Heart left ventricle (tissue), 13 donors: ENCODE data around the gene SEC24C.

ENCODE experiments used
- CTCF ChIP-seq, 12 donors: fragments of 200-600 bp; sonication (generic) in 4 of 12; IDR thresholded peaks; one replicate each; pipeline versions ENCODE4 v1.5.0 to v1.8.0; 2018 to 2022; ENCODE audit warnings: antibody characterized with exemption in 12 of 12, mild to moderate bottlenecking in 5 of 12
- POLR2A ChIP-seq, 2 donors: fragments of 450-650 bp; IDR thresholded peaks; one replicate each; pipeline ENCODE4 v1.6.1; 2017; ENCODE audit warnings: antibody characterized with exemption in 2 of 2, mild to moderate bottlenecking in 2 of 2, moderate library complexity in 2 of 2
- donor health status: ischemic (EF 13 %, LVEDD 7.1; RV severe dilation, severe dysfunction).
- donor health status: DM: no; HTN: yes; CAD: no.
- donor health status: DM: no; HTN: no; CAD: no.
- donor health status: ischemic (EF 25% LVEDD 6.9; RV normal size, moderate dysfunction).
- donor health status: ischemic (EF 25% LVEDD 5.7; RV mildly dilated, moderate dysfunction).
- donor health status: ischemic (EF 35%, LVEDD 5.7; RV mildly dilated, moderate dysfunction).
- donor health status: nonischemic (EF 11% LVEDD 7.7; RV severe dilation, severe dysfunction).
- donor health status: DM: yes; HTN: yes; CAD: no.
- donor health status: PGD.
- donor health status: ischemic (EF 29% LVEDD 5.4; RV normal size, mild dysfunction).
- donor health status: nonischemic (EF 23%, LVEDD 6.1; RV moderate dilation, normal function).

- TF ChIP-seq CTCF (IDR thresholded peaks at IDR 0.05) (no peak), POLR2A (IDR thresholded peaks at IDR 0.05) (no peak)
Measured at GRCh38 chr10:73779018-73779417, 34.8 kb downstream of the SEC24C start.
